PC-3 (cell line): ENCODE results near the gene MRPL32. TPM values are rescaled to one million over a fixed set of nuclear protein-coding genes. Genes with fewer than 3 reads are reported as not detected.

ENCODE experiments used
- ATAC-seq: fragments of 200-7000 bp; cut with Tn5 transposase; 2 replicates; pipeline ENCODE4 v1.9.1; 2020; ENCODE audit warnings: mild to moderate bottlenecking, moderate library complexity
- BruUV-seq: library from RNA; stranded (reverse); fragments of 400-500 nt; replicated peaks from 2 replicates; lab custom pipeline; 2021; lab: Mats Ljungman, UMichigan
- CTCF ChIA-PET: fragments of 300-600 bp; sonication (Branson Sonifier 250); formaldehyde crosslinking; loops from one replicate; lab custom pipeline; 2022; ENCODE audit warnings: antibody characterized with exemption; lab: Charles Lee
- POLR2A ChIA-PET: fragments of 300-600 bp; sonication (Branson Sonifier 250); formaldehyde crosslinking; loops from one replicate; lab custom pipeline; 2022; ENCODE audit warnings: antibody characterized with exemption; ENCODE audit not compliant: unreplicated experiment; lab: Charles Lee
- DNase-seq: peaks from one replicate; pipeline ENCODE4 v3.0.0-alpha.2; 2015
- H2AFZ ChIP-seq: fragments of 300-600 bp; sonication (generic); 2 replicates; pipeline ENCODE4 v1.6.0; 2016; ENCODE audit warnings: antibody characterized with exemption, low read length
- H3F3A ChIP-seq: fragments of 300-600 bp; sonication (generic); one replicate; pipeline ENCODE4 v1.6.0; 2017; ENCODE audit warnings: antibody characterized with exemption, low read length, control low read depth, mild to moderate bottlenecking; ENCODE audit not compliant: unreplicated experiment
- H3K27ac ChIP-seq: fragments of 300-600 bp; sonication (generic); 2 replicates; pipeline ENCODE4 v1.5.1; 2016; ENCODE audit warnings: mild to moderate bottlenecking, low read length
- H3K27me3 ChIP-seq: fragments of 300-600 bp; sonication (generic); 2 replicates; pipeline ENCODE4 v1.6.1; 2016; ENCODE audit warnings: low read length, mixed read lengths
- H3K36me3 ChIP-seq: fragments of 300-600 bp; sonication (generic); 2 replicates; pipeline ENCODE4 v1.6.1; 2016; ENCODE audit warnings: low read depth, mixed run types, low read length, mixed read lengths
- H3K4me1 ChIP-seq: fragments of 300-600 bp; sonication (generic); 2 replicates; pipeline ENCODE4 v1.5.1; 2016; ENCODE audit warnings: low read length; ENCODE audit not compliant: insufficient read depth
- H3K4me2 ChIP-seq: fragments of 300-600 bp; sonication (generic); 2 replicates; pipeline ENCODE4 v1.6.0; 2016; ENCODE audit warnings: low read length
- H3K4me3 ChIP-seq: fragments of 300-600 bp; sonication (generic); 2 replicates; pipeline ENCODE4 v1.5.1; 2016; ENCODE audit warnings: mild to moderate bottlenecking, low read length, mixed read lengths
- H3K79me2 ChIP-seq: fragments of 300-600 bp; sonication (generic); 2 replicates; pipeline ENCODE4 v1.6.1; 2017; ENCODE audit warnings: low read length, mixed read lengths
- H3K9ac ChIP-seq: fragments of 300-600 bp; sonication (generic); 2 replicates; pipeline ENCODE4 v1.6.0; 2016; ENCODE audit warnings: mild to moderate bottlenecking, low read length
- H3K9me2 ChIP-seq: fragments of 300-600 bp; sonication (generic); replicated peaks from 2 replicates; pipeline ENCODE4 v1.6.1; 2016; ENCODE audit warnings: mixed run types, low read length, mixed read lengths
- H3K9me3 ChIP-seq: fragments of 300-600 bp; sonication (generic); 2 replicates; pipeline ENCODE4 v1.6.1; 2016; ENCODE audit warnings: low read length, mixed read lengths
- H4K20me1 ChIP-seq: fragments of 300-600 bp; sonication (generic); 2 replicates; pipeline ENCODE4 v1.6.1; 2016; ENCODE audit warnings: low read length, mixed read lengths
- EZH2 ChIP-seq: fragments of 300-600 bp; sonication (generic); IDR thresholded peaks from one replicate; pipeline ENCODE4 v1.6.1; 2017; ENCODE audit warnings: antibody characterized with exemption, mild to moderate bottlenecking, low read length; ENCODE audit not compliant: unreplicated experiment
- EZH2phosphoT487 ChIP-seq: fragments of 300-600 bp; sonication (generic); IDR thresholded peaks from 2 replicates; pipeline ENCODE4 v1.6.1; 2018; ENCODE audit warnings: mild to moderate bottlenecking, antibody characterized with exemption, low read length, borderline replicate concordance
- intact Hi-C: fragments of 100-400 bp; cut with micrococcal nuclease; formaldehyde crosslinking; loops from 2 replicates; pipeline ENCODE4 v1.9.0; 2023
- total RNA-seq: library from RNA; depleted of rRNA; stranded (reverse); fragments of >200 nt; gene quantifications from 2 replicates; pipeline ENCODE4 v1.2.3, GENCODE V29; 2014
- TF ChIP-seq, protein P1 (sequence below): fragments of 300-600 bp; sonication (generic); conservative IDR thresholded peaks from 2 replicates; pipeline ENCODE4 v1.5.1; 2017; ENCODE audit warnings: antibody characterized with exemption, low read depth, mild to moderate bottlenecking, low read length

The MRPL32 gene
- total RNA-seq, 1 experiment from 2014 or later: 104 TPM

DNA sequence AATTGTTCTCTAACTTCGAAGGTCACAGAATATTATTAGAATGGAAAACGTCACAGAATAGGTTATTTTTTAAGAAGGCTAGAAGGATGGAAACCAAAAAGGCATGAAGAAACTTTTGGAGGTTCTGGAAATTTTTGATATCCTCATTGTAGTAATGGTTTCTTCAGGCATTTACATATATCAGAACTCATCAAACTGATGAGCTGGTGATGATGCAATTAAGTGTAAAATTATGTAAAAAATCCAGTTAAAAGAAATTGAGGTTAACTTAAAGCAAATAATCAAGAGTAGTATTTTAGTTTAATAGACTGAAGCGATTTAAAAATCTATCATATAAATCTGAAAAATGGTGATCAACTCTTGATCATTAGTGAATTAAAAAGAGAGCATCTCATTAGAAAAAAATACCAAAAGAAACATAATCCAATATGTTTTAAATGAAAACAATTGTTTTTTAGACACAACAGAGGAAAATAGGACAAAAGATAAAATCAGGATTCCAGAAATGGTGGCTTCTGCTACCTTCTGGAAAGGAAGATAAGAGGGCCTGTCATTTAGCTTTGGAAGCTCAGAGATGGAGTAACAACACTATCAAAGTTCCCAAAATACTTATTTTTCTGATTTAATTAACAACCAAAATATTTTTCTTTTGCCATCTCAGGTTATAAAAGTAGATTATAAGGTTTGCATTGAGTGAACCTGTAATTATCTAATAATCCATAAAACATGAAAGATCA is 10.0 kb upstream of the MRPL32 start:
- CTCF ChIA-PET: no interaction called here
- no TSS peak for BruUV-seq
- no peak overlapping the region for H3K27ac ChIP-seq

DNA sequence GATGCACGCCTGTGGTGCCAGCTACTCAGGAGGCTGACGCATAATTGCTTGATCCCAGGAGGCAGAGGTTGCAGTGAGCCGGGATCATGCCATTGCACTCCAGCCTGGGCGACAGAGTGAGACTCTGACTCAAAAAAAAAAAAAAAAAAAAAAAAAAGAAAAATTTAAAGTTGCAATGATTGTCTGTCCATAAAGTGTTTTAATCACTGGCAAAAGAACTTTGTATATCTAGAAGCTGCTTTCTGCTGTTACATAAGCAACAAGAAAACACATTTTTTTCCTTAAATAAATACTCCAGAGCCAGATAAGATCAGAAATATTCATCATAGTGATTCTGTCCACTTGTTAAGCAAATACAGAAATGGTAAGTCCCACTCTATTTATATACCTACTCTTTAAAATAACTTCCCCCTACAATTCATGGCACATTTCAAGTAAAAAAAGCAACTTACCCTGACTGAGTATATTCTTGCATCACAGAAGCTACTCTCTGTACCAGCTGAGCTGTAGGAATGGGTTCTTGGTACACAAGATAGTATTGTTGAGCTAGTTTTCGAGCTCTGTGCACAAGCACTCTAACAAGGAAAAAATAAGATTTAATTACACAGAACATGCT is 7.8 kb upstream of the MRPL32 start:
- H3K79me2 ChIP-seq: peaks cover 36% of the 10 kb centered on the region
- TF ChIP-seq, protein P1, sequence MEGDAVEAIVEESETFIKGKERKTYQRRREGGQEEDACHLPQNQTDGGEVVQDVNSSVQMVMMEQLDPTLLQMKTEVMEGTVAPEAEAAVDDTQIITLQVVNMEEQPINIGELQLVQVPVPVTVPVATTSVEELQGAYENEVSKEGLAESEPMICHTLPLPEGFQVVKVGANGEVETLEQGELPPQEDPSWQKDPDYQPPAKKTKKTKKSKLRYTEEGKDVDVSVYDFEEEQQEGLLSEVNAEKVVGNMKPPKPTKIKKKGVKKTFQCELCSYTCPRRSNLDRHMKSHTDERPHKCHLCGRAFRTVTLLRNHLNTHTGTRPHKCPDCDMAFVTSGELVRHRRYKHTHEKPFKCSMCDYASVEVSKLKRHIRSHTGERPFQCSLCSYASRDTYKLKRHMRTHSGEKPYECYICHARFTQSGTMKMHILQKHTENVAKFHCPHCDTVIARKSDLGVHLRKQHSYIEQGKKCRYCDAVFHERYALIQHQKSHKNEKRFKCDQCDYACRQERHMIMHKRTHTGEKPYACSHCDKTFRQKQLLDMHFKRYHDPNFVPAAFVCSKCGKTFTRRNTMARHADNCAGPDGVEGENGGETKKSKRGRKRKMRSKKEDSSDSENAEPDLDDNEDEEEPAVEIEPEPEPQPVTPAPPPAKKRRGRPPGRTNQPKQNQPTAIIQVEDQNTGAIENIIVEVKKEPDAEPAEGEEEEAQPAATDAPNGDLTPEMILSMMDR: no peak
- no peak for TF ChIP-seq EZH2
- TF ChIP-seq EZH2phosphoT487: no peak
- H3K36me3 ChIP-seq: peaks cover 76% of the 10 kb centered on the region
- ChIA-PET CTCF (no interaction called here), POLR2A (interaction anchor here (0.5 kb wide), 1 partner anchor 21 kb away, joined by 3 read pairs; no protein-coding TSS in a partner anchor)
- H3F3A ChIP-seq: no peaks in the 10 kb centered on the region
- BruUV-seq: no TSS peak
- H3K9ac ChIP-seq: no peak overlapping the region
- intact Hi-C loops: no loop called here
- peaks cover 2% of the 10 kb centered on the region for H3K4me1 ChIP-seq
- no peak overlapping the region for H2AFZ ChIP-seq
- H3K27ac ChIP-seq: no peak overlapping the region
- H3K9me2 ChIP-seq: no peaks in the 10 kb centered on the region
- no peaks in the 10 kb centered on the region for H3K9me3 ChIP-seq
- DNase-seq (no peak), ATAC-seq (no peak)
- no peak overlapping the region for H3K4me2 ChIP-seq
- H4K20me1 ChIP-seq: peaks cover 16% of the 10 kb centered on the region
- H3K27me3 ChIP-seq: no peaks in the 10 kb centered on the region
- no peak overlapping the region for H3K4me3 ChIP-seq

More for the DNA sequence above, 10.0 kb upstream of the MRPL32 start:
- H3K36me3 ChIP-seq: peaks cover 83% of the 10 kb centered on the region
- H3K4me2 ChIP-seq: no peak overlapping the region
- no peaks in the 10 kb centered on the region for H3K4me1 ChIP-seq
- no peaks in the 10 kb centered on the region for H3K9me2 ChIP-seq
- POLR2A ChIA-PET: no interaction called here
- no peak overlapping the region for H2AFZ ChIP-seq
- ATAC-seq: no peak
- H3K9ac ChIP-seq: no peak overlapping the region
- TF ChIP-seq EZH2 (no peak), EZH2phosphoT487 (no peak)
- TF ChIP-seq, protein P1: no peak
- intact Hi-C loops: no loop called here
- no peaks in the 10 kb centered on the region for H3K9me3 ChIP-seq
- peaks cover 14% of the 10 kb centered on the region for H3K79me2 ChIP-seq
- H3F3A ChIP-seq: no peaks in the 10 kb centered on the region
- no peak for DNase-seq
- H4K20me1 ChIP-seq: no peaks in the 10 kb centered on the region; the same call in 1 of the 2 replicates
- H3K4me3 ChIP-seq: no peak overlapping the region
- H3K27me3 ChIP-seq: no peaks in the 10 kb centered on the region

DNA sequence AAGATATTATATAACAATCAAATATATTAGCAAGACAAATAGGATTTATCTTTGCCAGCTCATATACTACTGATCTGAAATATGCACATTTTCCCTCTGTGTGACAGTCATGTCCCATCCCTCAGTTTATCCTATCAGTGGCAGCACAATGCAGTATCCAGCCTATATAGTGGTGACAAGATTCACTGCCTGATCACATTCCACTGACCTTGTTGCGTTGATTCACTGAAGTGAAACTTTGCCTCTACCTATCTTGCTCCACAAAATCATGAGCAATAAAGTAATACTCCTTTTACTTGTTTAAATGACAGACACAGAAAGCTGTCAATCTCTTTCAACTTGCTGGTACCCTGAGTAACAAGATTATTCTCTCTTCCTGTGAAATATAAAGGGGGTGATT is 6.5 kb upstream of the MRPL32 start:
- Histone ChIP-seq H3K9me2 (no peaks in the 10 kb centered on the region), H3K27me3 (no peaks in the 10 kb centered on the region), H3K27ac (no peak overlapping the region), H3K4me2 (no peak overlapping the region), H3F3A (no peaks in the 10 kb centered on the region), H3K36me3 (peaks cover 63% of the 10 kb centered on the region), H3K4me3 (no peak overlapping the region), H3K79me2 (peaks cover 49% of the 10 kb centered on the region), H2AFZ (no peak overlapping the region), H3K9ac (no peak overlapping the region), H3K9me3 (no peaks in the 10 kb centered on the region), H3K4me1 (peaks cover 11% of the 10 kb centered on the region), H4K20me1 (peaks cover 27% of the 10 kb centered on the region)
- no peak for DNase-seq
- BruUV-seq: no TSS peak
- TF ChIP-seq EZH2phosphoT487 (no peak), EZH2 (no peak)
- TF ChIP-seq, protein P1: no peak
- ChIA-PET CTCF (no interaction called here), POLR2A (no interaction called here)
- ATAC-seq: no peak
- intact Hi-C loops: no loop called here
